ENCODE results near the gene PIK3R6.
"Not testable (repeated sequence)": the region's sequence is repeated elsewhere in the genome, so short reads cannot be mapped to it uniquely, and the experiment has no call there.

PIK3R6 gene

DNA sequence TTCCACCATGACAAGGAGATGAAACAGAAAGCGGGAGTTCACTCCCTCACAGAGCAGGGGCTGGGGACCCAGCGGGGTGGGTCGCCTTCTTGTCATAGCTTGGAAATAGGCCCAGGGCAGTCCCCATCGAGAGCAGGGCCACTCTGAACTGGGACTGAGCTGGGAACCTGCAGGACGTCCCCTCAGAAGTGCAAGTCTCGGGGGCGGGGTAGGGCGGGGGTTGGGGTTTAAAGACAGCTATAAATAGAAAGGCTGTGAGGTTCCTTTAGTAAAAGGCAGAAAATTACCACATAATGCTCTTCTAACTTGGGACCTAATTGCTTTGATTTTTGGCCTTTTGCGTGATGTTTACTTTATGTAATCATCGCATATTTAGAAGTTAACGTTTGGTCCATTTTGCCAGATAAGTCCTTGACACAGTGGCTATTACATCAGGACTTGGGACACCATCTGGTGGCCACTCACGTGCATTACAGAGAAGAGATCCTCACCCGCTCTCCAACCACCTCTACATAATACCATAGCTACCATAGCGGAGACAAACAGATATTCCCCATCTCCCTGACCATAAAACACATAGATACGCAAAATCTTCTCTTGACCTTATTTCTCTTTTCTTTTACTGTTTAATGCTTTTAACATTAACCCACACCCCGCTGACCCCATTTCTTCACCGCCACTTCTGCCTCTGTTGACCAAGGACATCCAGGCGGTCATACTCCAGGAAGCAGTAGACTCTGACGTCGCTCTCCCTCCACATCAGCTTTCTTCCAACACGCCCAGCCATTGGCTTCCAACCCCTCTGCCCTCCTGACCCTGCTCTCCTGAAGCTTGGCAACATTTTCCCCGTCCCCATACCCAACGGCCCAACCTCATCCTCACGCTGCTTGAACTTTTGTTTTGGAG is 27.5 kb upstream of the PIK3R6 start:
- DNase-seq (ENCODE audit: low spot score), result peak; percentile 62

DNA sequence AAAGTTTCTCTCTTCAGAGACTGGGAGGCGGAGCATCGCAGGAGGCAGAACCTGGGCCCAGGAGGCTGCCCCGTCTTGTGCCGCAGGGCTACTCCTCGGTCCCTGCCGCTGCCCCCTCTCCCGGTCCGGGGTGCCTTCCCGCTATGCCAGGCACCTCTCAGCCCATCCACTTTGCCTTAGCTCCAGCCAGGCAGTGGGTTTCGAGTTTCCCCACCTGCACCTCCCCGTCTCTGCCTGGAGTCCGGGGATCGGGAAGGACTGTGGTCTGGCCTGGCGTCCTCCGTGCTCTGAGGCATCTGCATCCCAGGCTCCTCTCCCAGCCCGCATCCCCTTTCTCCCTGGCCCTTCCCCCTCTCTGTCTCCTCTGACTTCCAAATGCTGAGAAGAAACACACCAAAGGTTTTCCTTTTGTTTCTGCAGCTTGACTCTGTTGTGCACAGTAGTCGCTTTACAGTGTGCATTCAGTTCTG is 26.8 kb upstream of the PIK3R6 start:
- DNase-seq (ENCODE audit: low spot score), result no peak

DNA sequence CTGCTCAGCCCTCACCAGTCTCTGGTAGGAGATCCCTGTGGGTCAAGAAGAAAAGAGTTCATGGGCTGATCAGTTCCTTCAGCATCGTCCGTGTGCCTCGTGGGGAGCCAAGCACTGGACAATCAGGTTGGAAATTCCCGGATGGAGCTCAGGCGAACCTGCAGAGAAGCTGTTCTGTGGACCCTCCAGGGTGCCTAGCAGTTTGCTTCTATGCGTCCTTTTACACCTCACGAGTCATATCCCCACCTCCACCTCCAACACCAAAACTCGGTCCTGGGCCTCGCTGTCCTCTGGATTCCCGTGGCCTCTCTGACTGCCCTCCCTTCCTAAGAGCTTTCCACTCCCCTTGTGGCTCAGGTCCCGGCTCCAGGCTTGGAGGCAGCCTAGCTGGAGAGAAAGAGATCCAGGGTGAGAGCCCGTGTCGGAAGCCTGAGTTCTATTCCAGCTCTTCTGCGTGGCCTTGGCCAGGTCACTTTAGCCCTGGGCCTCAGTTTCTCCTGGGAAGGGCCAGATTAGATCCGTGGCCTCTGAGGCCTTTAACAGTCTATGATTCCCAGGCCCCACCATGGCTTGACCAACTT is 26.2 kb upstream of the PIK3R6 start:
- no peak for DNase-seq (ENCODE audit: low spot score)

DNA sequence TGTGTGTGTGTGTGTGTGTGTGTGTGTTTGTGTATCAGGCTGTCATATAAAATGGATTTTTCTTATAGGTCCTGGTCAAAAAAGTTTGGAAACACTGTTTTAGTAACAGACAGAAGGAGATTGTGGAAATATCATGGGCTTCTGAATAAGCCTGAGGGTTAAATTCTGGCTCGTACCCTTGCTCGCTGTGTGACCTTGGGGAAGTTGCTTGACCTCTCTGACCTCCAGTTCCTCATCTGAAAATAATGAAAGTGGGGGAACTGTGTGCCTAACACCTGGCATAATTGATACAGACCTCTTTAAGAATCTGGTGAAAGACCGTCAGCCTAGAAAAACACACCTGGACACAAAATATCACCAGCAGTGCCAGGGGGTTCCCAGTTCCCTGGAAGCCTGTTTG is 25.6 kb upstream of the PIK3R6 start:
- no peak for DNase-seq (ENCODE audit: low spot score)

DNA sequence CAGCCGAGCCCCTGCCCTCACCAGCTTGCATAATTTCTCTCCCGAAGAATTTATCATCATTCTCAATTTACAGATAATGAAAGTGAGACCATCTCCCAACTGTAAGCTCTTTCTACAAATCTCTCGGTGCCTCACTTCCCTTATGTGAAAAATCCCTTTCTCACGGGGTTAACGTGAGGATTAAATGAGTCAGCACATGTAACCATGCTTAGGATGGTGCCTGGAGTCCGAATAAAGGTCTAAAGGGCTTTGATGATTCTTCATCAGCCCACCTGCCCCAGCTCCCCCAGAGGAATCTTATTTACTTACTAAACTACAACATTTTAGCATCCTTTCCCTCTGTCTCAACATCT is 24.8 kb upstream of the PIK3R6 start:
- no peak for DNase-seq (ENCODE audit: low spot score)

DNA sequence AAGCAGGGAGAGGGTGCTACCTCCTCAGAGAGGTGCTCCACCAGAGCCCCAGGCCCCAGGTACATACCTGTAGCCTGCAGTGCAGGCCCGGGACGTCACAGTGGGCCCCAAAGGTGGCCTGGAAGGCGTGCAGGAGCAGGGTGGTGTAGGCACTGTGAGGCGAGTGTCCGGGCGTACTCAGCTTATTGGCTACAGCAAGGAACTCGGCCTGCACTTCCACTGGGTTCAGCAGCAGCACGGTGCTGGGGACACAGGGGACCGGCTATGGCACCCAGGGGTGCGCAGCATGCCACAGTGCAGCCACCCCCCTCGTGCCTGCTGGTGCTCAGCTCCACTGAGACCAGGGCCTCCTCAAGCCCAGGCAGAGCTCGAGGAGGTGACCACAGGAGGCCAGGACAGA is 23.2 kb upstream of the PIK3R6 start:
- DNase-seq (ENCODE audit: low spot score), result no peak

DNA sequence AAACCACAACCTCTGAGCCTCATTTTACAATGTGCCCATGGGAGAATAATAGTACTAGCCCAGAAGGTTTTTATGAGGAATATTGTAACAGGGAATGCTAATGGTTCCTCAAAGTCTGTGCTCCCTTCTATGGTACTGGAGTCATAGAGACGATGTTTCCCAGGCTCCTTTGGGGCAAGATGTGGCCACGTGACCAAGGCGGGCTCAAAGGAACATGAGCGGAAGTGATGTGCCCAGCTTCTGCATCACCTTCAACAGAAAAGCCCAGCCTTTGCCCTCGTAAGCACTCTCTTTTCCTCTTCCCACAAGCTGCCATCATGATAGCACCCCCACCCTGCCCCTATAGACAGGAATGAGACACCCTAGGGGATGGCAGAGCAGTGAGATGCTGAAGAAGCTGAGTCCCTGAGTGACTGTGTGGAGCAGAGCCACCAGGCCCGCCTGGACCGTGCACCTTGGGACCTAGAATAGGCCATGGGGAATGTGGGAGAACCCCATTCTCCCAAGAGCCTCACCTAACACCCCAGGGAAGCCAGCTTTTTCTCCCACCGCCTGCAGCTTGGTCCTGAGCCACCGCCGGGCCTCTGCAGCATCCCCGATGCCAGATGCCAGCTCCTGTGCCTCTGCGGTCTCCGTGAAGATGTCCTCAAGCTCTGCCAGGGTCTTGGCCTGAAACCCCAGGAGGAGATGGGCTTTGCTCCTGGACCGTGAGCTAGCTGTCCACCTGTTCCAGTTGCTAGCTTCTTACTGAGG is 22.2 kb upstream of the PIK3R6 start:
- DNase-seq (ENCODE audit: low spot score), result no peak

DNA sequence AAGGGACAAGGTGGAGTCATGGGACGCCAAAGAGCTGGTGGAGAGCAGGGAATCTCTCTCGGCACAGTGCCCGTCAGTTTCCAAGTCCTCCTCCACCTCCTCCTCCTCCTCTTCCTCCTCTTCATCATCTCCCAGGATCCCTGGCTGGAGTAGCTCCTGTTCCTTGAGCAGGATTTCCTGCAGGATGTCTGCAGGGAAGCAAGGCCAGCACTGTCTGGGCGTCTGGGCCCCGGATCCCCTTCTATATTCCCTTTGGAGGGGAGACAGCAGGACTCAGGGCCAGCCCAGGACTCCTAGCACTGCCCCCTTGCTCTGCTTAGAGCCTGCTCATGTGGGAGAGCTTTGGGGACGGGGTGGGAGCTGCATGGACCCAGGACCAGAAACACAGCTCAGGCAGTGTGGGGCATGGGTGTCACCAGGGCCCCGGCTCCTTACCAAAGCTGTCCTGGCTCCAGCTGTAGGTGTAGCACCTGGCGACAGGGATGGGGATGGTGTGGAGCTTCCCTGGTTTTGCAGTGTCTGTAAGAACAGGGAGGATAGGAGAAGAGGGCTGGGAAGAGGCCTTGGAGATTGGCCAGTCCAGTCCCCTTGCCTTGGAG is 21.3 kb upstream of the PIK3R6 start:
- no peak for DNase-seq (ENCODE audit: low spot score)

DNA sequence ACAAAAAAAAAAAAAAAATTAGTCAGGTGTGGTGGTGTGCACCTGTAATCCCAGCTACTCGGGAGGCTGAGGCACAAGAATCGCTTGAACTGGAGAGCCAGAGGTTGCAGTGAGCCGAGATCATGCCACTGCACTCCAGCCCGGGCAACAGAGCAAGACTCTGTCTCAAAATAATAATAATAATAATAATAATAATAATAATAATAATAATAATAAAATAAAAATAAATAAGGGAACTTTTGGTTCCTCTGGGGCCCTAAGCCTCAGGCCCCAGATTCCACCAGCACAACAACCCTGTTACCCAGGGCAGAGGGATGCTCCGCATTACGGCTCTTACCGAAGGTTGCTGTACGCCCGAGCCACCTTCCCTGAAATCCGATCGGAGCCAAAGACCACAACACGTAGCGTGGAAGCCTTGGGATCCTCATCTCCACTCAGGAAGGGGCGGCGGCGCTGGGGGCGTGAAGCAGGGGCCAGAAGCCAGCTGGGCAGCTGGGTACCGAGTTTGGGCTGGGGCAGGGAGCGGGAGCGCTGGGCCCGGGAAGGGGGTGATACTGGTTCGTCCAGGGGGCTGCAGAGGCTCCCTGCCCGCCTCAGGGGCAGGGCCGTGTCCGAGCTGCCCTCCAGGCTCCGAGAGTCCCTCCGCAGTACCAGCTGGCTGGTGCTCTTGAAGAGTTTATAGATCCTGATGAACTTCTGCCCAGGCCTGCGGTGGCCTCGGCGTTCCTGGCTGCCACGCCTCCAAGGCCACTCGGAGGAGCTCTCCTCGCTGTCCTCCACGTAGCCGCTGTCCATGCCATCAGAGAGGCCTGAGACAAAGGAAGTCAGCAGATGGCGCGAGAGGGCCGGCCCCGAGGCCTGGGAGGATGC is 20.6 kb upstream of the PIK3R6 start:
- DNase-seq (ENCODE audit: low spot score), result no peak

DNA sequence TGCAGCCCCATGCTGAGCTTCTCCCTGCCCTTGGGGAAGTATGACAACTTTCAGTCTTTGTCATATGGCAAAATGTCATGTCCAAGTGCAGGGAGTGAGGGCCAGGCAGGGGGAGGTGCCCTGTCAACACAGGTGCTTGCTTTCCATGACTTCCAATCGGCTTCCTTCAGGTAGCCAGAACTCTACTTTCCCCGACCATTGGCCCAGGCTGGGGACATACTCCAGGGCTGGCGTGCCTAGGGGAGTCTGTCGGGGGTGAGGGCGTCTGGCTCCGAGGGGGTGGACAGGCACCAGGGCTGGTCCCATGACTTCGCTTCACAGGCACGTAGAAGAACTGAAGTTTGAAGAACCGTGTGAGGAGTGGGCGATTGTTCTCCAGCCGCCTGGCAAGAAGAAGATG is 19.8 kb upstream of the PIK3R6 start:
- DNase-seq (ENCODE audit: low spot score), result no peak

DNA sequence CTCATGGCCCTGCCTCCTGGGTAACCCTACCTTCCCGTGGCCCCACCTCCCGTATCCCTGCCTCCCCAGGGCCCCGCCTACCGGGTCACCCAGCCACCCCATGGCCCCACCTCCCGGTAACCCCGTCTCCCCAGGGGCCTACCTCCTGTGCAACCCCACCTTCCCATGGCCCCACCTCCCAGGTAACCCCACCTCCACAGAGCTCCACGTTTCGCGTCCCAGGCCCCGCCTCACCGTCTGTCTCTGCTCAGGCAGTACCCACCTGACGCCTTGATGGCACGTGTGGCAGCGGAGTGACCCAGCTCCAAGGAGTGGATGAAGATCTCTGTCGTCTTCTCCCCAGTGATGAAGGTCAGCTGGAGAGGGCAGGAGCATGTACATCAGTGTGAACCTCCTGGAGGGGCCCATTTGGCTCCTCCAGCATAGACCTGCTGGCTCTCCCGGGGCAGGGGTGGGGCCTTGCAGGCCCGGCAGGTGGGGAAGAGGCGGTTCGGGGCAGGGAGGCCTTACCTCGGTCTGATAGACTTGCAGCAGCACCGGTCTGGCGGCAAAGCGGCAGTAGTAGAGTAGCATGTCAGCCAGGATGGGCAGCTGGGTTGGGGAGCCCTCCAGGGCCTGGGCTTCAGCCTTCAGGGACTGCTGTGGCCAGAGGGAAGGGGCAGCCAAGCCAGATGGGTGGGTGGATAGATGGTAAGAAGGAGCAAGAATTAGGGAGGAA is 18.7 kb upstream of the PIK3R6 start:
- no peak for DNase-seq (ENCODE audit: low spot score)

DNA sequence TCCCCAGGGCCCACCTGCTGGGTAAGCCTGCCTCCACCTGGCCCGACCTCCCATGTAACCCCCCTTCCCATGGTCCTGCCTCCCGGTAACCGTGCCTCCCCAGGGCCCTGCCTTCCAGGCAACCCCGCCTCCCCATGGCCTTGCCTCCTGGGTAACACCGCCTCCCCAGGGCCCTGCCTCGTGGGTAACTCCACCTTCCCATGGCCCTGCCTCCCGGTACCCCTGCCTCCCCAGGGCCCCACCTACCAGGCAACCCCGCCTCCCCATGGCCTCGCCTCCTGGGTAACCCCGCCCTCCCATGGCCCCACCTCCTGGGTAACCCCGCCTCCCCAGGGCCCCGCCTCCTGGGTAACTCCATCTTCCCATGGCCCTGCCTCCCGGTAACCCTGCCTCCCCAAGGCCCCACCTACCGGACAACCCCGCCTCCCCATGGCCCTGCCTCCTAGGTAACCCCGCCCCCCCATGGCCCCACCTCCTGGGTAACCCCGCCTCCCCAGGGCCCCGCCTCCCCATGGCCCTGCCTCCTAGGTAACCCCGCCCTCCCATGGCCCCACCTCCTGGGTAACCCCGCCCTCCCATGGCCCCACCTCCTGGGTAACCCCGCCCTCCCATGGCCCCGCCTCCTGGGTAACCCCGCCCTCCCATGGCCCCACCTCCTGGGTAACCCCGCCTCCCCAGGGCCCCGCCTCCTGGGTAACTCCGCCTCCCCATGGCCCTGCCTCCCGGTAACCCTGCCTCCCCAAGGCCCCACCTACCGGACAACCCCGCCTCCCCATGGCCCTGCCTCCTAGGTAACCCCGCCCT is 17.9 kb upstream of the PIK3R6 start:
- DNase-seq (ENCODE audit: low spot score), result not testable (repeated sequence)

DNA sequence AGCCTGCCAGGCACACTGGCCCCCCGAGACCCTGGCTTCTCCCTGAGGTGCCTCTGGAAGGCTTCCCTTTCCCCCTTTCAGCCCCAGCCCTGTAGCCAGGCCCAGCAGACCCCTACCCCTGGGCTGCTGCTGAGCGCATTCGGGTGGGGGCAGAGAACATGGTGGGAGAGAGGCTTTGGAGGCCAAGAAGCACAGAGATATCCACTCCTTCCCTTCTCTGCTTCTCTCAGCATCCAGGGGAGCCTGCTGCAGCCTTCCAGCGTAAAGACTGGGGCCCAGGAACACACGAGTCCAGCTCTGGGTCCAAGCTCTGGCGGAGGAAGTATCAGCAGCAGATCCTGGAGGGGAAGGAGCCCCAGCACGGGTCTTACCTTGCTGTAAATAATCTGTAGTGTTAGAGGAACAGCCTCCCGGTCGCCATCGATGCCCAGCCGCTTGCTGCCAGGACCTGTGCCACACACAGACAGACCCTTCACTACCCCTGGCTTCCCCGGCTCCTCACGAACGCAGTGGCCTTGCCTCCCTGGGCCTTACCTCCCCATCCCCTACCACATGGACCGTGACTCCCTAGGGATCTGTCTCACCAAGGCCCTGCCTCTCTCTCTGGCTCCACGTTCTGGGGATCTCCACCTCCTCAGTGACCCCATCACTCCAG is 17.0 kb upstream of the PIK3R6 start:
- DNase-seq (ENCODE audit: low spot score), result no peak

DNA sequence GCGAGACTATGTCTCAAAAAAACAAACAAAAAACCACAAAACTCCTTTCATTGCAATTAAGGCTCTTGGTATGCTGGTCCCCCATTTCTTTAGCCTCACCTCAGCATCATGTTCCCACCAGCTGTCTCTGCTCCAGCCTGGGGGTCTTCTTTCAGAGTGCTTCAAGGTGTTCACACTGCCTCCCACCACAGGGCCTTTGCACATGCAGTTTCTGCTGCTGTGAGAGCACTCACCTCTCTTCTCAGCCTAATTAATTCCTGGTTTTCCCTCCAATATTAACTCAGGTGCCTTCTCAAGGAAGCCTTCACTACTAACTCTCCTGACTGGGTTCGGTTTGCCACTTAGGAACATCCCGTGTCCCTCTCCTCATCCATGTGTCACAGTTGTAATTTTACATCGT is 15.9 kb upstream of the PIK3R6 start:
- DNase-seq (ENCODE audit: low spot score), result no peak

DNA sequence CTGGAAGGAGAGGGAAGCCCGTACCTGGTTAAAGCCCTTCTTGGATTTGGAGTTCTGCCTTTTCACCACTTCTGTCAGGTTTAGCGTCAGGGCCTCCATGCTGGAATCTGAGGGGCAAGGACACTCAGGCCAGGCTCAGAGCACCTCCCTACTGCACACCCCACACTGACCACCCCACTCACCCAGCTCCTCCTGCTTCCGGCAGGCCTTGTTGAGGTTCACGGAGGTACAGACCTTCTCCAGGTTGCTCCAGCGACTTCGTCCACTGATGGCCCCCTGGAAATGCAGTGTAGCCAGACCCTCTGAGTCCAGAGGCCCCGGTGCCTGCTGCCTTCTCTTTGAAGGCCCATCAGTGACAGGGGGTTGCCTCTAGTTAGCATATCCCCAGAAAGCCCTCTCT is 14.1 kb upstream of the PIK3R6 start:
- DNase-seq (ENCODE audit: low spot score), result no peak

DNA sequence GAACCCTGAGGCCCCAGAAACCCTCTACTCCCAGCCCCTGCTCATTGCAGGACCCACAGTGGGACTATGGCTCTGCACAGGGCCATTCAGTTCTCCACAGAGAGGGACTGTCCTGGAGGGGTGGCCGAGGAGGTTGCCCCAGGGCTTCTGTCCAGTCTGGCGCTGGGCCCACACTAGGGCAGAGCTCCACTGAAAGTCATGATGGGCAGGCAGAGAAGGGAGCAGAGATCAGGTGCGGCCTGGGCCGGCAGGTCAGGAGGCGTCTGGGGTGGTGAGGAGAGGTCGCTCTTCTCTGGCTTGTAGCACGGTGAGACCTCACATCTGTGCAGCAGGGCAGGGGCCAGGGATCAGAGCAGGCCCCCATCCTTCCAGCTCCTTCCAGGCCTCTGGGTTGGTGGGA is 13.0 kb upstream of the PIK3R6 start:
- no peak for DNase-seq (ENCODE audit: low spot score)

DNA sequence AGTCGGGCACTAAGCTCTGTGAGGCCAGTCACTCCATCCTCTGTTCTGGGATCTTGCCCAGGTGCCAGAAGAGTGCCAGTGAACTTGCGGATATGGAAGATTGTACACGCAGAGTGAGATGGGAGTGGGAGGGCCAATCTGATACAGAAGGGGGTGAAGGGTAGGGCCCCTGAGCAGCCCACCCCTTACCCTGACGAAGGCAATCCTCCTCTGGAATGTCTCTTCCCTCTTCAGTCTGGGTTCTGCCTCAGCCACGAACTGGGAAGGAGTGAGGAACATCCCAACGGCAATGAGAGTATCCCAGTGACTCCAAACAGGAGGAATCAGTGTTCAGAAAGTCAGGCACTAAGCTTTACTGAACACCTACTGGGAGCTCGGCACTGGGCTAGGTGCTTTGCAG is 11.9 kb upstream of the PIK3R6 start:
- DNase-seq (ENCODE audit: low spot score), result no peak

DNA sequence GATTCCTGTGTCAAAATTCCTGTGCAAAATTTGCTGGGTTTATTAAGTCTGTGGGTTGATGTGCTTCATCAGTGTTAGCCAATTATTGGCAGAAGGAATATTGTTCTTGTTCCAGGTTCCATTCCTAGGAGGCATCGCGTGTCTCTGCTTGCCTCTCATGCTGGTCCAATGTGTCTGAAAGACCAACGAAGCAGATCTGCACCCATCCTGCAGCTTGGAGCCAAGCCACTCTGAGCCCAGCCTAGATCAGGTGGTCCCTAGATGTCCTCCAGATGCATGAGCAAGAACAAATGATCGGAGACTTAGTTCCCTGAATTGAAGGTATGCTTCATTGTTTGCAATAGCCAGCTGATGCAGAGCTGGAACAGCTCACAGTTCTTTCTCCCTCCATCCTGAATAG is 10.5 kb upstream of the PIK3R6 start:
- no peak for DNase-seq (ENCODE audit: low spot score)

DNA sequence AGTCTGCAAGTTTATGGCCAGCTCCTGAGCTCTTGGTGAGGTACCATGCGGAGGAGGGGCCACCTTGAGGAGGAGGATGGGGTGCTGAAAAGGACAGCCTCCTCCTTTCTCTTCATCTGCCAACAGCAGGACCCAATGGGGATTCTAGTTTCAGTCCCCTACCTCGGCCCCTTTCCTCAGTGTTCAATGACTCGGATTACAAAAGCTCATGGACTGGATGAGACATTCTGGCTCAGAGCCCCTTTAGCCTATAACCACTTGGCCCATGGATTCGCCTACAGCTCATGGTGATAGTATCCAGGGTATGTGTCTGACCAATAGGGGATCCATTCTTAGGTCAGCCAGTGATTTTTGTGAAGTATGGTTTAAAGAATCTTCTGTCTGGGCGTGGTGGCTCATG is 8.5 kb upstream of the PIK3R6 start:
- no peak for DNase-seq (ENCODE audit: low spot score)

DNA sequence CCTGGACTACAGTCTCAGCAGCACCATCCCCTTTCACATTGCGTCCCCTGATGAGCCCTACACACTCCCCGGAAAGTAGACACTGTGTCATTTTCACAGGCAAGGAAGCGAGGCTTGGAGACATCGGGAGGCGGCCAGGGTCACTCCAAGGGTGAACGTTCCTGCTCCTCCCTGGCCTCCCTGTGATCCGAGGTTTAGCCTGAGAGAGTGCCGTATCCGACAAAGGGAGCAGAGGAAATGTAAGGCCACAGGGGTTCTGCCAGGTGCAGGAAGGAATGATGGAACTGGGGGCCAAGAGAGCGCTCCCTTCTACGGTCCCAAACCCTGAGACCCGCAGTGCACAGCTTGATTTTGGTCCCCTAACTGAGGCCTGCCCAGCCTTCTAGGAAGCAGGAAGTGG is 8.0 kb upstream of the PIK3R6 start:
- no peak for DNase-seq (ENCODE audit: low spot score)
